Kidney capillary endothelial cell (primary cell): ENCODE results near the gene WDR4.
"Not testable (repeated sequence)": the region's sequence is repeated elsewhere in the genome, so short reads cannot be mapped to it uniquely, and the experiment has no call there.

Experiments used
- DNase-seq: peaks from one replicate; pipeline ENCODE4 v3.0.0-alpha.2; 2018; ENCODE audit warnings: low spot score

Gene WDR4

GRCh38 chr21:42878993-42879787 lies at the start of gene WDR4:
WDR4 (minus strand) TSS chr21:42879539; CDS start chr21:42879495, 44 bp downstream.
- peak; percentile 93 for DNase-seq

GRCh38 chr21:42927474-42928200 lies 48.3 kb upstream of the WDR4 start:
- not testable (repeated sequence) for DNase-seq

- DNase-seq, result no peak
Observed at GRCh38 chr21:42925114-42925926, 46.0 kb upstream of the WDR4 start, which contains the start of gene ERVH48-1. ERVH48-1 (minus strand) TSS chr21:42925630; CDS start chr21:42919006, 6,624 bp downstream.

- no peak for DNase-seq
Observed at GRCh38 chr21:42924433-42924751, 45.1 kb upstream of the WDR4 start.

GRCh38 chr21:42923553-42924432 lies 44.5 kb upstream of the WDR4 start:
- DNase-seq, result peak; percentile 74

GRCh38 chr21:42922918-42923317 lies 43.6 kb upstream of the WDR4 start:
- no peak for DNase-seq

GRCh38 chr21:42921927-42922326 lies 42.6 kb upstream of the WDR4 start:
- DNase-seq, result no peak

- DNase-seq, result no peak
Observed at GRCh38 chr21:42918291-42918690, 39.0 kb upstream of the WDR4 start.

- no peak for DNase-seq
Observed at GRCh38 chr21:42913476-42913875, 34.1 kb upstream of the WDR4 start.

GRCh38 chr21:42911920-42912319 lies 32.6 kb upstream of the WDR4 start:
- DNase-seq, result not testable (repeated sequence)

- DNase-seq, result not testable (repeated sequence)
Observed at GRCh38 chr21:42908484-42908883, 29.1 kb upstream of the WDR4 start.

GRCh38 chr21:42906233-42906632 lies 26.9 kb upstream of the WDR4 start:
- DNase-seq, result no peak

- DNase-seq, result no peak
Observed at GRCh38 chr21:42905195-42905594, 25.9 kb upstream of the WDR4 start.

- DNase-seq, result no peak
Observed at GRCh38 chr21:42903817-42904216, 24.5 kb upstream of the WDR4 start.

- DNase-seq, result no peak
Observed at GRCh38 chr21:42900446-42900845, 21.1 kb upstream of the WDR4 start.

- peak; percentile 100 for DNase-seq
Observed at GRCh38 chr21:42892931-42893755, 13.8 kb upstream of the WDR4 start, which contains the start of gene NDUFV3. NDUFV3 (plus strand) TSS chr21:42893309; CDS start chr21:42893334, 25 bp downstream.

- DNase-seq, result no peak
Observed at GRCh38 chr21:42892582-42892930, 13.2 kb upstream of the WDR4 start.

GRCh38 chr21:42887326-42887725 lies 8.0 kb upstream of the WDR4 start:
- no peak for DNase-seq

GRCh38 chr21:42883921-42884320 lies 4.6 kb upstream of the WDR4 start:
- DNase-seq, result no peak

- no peak for DNase-seq
Observed at GRCh38 chr21:42880352-42880751, 1.0 kb upstream of the WDR4 start.

- peak; percentile 23 for DNase-seq
Observed at GRCh38 chr21:42878678-42878992, 704 bp downstream of the WDR4 start.
